GM21526 (cell line): ENCODE data around the gene OR2F1.
A peak's percentile ranks its signal among the peaks of the same experiment; 100 is the strongest.

ENCODE experiments used
- ATAC-seq: cut with Tn5 transposase; IDR thresholded peaks from one replicate; pipeline ENCODE4 v1.9.1; 2021; ENCODE audit warnings: moderate library complexity; ENCODE audit not compliant: unreplicated experiment, low FRiP score

The OR2F1 gene

DNA sequence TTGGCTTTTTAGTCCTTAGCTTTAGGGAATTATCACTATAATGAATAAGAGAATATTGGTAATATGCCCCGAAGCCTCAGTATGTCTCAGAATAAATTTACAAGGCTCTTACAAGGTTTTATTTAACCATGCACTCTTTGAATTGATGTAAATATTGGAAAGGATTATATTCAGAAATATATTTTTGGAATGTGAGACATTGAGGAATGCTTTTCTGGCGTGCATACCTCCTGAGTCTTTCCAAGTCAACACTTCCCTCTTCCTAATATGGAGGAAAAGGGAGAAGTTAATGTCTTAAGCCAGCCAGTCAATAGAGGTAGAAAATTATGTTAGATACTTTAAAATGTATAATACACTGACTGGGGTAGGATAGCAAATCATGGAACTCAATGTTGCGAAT is 1.2 kb upstream of the OR2F1 start:
- ATAC-seq: no peak

DNA sequence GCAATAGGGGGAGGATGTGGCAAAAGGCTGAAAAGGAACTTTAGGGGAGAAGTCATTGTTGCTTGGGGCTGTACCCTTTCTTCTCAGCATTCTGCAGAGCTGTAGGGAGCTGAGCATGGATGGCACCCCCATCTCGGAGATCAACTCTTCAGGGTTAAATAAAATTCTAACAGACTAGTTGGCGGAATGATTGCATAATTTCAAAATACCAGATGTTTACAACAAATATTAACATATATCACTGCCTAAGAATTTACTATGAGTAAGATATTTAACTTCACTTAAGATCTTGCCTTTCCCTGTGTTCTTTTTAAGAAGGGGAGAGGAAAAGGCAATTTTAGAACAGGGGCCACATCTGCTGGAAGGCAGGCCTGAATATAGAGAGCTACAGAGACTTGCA is 509 bp upstream of the OR2F1 start:
- ATAC-seq: no peak

DNA sequence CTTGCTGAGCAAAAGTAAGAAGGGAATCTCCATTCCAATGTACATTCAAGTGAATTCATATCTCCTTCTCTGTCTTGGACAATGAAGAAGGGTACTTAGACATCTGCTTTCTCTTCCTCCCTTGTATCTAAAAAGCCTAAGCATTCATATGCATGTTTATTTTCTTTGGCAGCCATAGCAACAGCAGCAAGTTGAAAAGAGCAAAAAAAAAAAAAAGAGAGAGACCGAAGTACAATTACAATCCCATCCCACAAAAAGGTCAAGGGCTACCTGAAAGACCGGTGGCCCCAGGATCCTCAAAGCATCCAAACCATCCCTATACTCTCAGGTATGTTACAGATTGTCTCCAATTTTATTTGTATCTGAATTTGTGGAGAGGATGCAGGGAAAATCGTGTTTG is 4.1 kb downstream of the OR2F1 start:
- no peak for ATAC-seq

DNA sequence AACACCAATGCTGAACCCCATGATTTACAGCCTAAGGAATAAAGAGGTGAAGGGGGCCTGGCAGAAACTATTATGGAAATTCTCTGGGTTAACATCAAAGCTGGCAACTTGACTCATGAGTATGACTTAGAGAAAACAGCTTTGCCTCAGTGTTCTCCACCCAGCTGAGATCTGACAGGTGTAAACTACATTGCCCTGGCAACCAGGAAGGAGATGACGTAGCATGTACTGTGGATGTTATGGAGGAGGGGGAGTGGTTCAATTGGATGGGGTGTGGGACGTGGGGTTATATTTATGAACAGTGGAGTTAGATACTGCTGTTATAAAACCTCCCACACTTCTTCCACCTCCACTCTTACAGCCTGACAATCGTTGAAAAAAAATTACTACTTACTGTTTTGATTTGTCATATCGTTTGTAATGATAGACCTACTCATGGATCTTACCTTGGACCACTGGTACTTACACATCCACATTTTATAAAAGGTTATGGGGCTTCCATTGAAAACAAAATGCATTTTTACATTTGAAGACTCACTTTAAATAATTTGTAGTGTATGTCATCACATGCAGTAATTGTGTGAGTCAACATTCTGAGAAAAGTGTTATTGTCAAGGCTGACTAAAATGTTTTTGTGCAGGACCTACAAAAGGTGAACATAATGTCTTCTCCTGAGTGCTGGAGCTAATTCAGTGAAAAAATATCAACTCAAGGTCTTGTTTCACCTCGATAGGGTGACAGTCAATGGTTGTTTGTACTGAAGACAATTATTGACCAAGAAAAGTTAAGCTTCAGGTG is 6.4 kb downstream of the OR2F1 start:
- no peak for ATAC-seq

DNA sequence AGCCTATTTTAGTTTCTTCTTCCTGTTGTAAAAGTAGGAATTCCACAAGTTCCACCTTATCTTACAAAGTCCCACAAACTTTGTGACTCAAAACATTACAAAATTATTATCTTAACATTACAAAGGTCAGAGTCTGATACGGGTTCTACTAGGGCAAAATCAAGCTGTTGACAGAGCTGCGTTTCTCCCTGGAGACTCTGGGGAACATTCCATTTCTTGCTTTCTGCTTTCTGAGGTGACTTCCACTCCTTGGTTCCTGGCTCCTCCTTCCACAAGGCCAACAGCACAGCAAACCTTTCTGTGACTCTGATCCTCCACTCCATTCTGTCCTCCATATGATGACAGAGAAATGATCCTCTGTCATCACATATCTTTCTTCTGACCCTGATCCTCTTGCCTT is 10.6 kb downstream of the OR2F1 start:
- no peak for ATAC-seq

DNA sequence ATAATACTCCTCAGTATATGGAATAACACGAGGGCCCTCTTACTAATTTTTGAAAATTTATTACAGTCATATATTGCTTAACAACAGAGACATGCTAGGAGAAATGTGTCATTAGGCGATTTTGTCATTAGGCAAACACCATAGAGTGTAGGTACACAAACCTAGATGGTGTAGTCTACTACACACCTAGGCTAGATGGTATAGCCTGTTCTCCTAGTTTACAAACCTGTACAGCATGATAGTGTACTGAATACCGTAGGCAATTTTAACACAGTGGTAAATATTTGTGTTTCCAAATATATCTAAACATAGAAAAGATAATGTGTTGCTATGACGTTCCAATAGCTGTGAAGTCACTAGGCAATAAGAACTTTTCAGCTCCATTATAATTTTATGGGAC is 12.8 kb downstream of the OR2F1 start:
- ATAC-seq: no peak

DNA sequence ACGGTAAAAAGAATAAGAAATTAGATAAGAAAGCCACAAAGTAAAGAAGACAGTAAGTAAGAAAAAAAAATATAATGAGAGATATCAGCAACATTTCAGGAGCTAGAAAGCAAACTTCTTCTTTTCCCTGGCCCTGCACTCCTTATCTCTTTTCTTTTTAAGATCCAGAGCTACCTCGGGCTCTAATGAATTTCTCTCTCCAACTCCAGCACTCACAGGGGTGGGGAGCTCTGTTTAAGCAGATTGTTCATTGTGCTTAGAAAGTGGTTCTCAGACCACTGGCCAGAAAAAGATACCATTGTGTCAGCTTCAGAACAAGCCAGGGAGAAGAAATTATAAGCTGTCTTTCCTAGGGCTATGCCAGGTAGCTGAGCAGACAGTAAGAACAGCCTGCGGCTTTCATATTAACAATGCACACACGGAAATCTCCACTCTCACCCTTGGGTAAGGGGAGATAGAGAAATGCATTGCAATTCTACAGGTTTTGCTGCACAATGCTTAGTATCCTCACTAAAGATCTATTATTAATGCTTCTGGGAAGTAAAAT is 19.3 kb downstream of the OR2F1 start:
- ATAC-seq: no peak

DNA sequence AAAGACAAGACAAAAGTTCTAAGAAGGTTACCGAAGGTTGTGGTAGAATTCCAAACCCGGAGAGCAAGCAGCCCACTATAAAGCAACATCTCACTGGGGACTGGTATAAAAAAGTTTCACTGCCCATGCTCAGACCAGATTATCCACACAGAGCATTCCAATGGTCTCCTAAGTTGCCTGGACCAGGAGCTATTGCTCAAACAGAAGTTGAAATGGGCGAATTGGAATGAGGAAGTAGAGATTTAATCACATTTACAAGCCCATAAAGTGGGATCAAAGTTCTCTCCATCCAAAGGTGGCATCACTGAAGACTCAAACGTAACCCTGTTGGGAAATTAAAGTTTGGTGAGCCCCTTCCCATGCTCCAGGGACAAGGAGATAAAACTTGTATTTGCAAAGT is 19.8 kb downstream of the OR2F1 start:
- ATAC-seq: no peak

DNA sequence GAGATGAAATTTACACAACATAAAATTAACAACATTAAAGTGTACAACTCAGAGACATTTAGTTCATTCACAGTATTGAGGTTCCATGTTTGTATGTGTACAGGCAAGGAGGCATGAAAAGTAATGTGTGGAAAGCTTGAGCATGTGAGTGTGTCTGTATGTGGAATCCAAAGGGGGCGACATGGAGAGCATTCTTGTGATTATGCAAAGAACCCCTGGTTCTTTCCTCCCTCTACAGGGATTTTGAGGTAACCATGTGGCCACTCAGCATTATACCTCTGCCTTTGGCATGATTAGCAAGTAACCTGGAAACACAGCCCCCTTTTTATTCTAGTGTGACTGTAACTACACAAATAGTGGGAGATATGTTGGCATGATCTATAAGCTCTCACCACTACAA is 21.0 kb downstream of the OR2F1 start:
- no peak for ATAC-seq

DNA sequence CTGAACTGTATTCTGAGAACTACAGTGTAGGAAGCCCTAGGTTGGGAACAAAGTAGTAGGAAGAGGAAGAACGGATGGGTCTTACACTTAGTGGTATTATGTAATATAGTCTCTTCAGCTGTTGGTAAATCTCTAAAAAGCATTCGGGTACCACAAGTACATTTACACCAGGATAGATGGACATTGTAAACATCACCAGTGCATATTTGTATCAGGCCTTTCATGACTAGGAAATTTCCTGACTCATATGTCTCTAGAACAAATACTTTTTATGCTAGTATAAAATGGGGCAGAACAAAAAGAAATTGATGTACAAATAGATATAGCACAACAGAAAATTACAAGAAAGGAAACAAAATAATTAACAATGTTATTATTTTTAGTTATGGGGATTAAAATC is 23.9 kb downstream of the OR2F1 start:
- no peak for ATAC-seq

DNA sequence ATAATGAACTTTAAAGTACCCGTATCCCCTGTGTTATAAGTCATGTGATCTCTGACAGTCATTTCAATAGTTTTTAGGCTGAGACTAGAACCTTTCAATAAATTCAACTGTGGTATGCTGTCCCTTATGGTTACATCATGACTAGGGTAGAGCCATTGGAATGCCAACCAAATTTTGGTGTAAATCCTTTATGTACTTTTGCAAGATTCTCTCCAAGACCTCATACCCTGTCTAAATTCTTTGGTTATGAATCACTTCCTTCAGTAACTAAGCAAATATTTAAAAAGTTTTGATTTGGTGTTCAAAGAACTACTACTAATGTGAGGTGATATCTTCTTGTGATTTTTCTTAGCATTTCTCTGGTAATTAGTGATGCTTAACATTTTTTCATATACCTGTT is 24.7 kb downstream of the OR2F1 start:
- ATAC-seq: no peak

DNA sequence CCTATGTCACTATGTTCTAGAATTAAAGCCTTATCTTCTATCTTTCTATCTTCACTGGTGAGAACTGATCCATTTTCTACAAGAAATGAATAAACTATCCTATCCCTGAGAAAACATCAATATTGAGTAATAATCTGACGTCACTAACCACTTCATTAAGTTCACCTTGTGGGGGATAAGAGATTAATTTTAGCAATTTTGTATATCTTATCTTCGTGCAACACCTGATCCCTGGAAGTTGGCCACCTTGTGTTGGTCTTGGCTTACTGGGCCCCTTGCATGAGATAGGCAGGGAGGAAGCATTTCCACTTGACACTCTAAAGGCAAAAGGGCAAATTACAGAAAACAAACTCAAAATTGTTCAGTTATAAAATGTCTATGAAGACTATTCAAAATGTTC is 25.4 kb downstream of the OR2F1 start:
- ATAC-seq: no peak

DNA sequence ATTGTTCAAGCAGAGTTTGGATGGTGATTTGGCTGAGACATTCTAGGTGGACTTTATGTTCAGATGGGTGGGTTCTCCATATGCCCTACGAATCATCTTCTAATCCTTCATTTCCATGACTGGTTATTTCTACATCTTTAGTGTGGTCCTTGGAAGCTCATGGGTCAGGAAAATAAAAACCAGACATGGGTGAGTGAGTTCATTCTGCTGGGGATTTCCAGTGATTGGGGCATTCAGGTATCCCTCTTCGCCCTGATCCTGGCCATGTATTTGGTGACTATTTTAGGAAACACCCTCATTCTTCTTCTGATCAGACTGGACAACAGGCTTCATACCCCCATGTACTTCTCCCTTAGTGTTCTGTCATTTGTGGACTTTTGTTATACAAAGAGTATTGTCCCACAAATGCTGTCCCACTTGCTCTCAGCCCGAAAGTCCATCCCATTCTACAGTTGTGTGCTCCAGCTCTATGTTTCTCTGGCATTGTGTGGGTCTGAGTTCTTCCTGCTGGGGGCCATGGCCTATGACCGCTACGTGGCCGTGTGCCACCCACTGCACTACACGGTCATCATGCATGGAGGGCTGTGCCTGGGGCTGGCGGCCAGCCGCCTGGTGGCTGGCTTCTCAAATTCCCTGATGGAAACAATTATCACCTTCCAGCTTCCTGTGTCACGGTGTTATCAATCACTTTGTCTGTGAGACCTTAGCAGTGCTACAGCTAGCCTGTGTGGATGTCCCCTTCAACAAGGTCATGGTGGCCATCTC is 26.3 kb downstream of the OR2F1 start:
- no peak for ATAC-seq

DNA sequence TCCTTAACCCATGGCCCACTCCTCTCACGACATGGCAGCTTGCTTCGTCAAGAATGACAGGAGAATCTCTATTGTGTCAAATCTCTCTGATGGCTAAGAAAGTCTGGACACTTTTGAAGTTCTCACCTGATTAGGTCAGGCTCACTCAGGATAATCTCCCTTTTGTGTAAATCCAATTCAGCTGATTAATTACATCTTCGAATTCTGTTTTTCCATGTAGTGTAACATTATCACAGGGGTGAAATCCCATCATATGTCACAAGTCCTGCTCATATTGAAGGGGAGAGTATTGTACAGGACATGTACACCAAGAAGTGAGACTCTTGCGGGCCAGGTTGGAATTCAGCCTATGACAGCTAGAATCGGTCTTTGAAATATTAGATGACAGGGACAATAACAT is 29.3 kb downstream of the OR2F1 start:
- no peak for ATAC-seq

DNA sequence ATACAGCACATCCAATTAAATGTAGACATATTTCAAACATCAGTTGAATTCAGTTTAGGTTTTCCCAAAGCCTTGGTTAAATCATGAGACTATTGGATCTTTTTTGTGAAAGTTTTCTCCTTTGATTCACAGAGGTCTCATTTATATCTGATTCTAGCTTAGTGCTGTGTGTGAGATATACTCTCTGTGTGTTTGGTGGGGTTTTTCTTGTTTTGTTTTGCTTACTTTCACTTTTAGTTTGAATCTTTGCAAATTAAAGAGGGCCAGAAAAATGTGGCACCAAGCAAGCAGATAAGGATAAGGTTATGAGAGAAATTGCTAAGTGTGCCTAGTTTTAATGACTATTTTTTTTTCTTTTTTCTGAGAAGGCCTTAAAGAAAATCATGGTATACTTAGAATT is 32.9 kb downstream of the OR2F1 start:
- peak; percentile 47 for ATAC-seq

DNA sequence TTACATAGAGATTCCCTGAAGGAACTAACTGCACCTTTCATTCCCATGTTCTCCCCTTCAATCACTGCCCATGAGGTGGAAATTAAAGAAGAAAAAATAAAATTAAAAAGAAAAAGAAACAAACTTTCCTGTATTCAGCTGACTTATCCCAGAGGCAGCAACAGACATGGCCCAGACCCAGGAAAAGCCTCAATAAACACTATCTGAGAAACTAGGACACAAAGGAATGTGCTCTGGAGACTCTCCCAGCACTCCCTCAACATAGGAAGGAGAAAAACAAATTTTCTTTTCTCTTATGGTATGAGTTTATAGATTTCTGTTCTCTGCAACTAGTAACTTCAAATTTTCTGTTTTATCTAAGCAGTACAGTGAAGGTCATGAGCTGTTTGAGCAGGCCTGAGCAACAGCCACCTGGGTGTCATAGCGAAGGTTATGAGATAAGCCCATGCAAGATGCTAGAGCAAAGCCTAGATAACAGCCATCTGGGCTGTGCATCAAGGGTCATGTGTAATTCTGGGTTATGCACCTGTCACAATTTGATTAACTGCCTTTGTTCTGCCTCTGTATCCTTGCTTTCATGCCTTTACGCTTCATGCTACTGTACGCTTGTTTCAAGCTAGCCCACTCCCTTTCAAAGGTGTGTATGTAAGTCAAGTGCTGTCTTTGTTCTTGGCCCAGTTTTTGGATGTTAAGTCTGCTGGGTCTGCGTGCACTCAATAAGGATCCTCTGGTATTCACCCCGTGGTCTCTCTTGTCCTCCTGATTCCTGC is 34.5 kb downstream of the OR2F1 start:
- no peak for ATAC-seq

DNA sequence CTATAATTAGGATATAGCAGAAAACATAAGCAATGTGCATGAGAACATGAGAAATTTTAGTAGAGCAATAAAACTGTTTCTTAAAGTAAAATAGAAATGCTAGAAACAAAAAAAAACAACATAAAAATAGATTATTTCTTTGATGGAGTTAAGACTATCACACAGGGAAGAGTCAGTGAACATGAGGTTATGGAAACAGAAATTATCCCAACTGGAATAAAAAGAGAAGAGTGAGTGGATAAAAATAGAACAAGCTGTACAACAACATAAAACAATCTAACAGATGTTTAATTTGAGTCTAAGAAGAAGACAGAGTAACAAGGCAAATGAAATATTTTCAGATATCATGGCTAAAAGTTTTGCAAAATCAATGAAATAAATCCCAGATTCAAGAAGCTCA is 38.0 kb downstream of the OR2F1 start:
- ATAC-seq: no peak

DNA sequence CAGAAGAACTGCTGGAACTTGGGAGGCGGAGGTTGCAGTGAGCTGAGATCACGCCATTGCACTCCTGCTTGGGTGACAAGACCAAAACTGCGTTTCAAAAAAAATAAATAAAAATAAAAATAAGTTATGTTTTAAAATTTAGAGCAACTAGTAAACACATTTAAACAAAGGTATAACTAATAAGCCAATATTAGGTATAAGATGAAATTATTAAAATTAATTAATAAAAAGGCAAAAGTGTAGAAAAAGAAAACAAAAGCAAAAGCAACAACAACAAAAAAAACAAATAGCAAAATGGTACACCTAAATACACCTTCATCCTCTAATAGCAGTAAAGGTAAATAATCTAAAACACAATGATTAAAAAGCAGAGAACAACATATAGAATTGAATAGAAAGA is 39.3 kb downstream of the OR2F1 start:
- no peak for ATAC-seq

DNA sequence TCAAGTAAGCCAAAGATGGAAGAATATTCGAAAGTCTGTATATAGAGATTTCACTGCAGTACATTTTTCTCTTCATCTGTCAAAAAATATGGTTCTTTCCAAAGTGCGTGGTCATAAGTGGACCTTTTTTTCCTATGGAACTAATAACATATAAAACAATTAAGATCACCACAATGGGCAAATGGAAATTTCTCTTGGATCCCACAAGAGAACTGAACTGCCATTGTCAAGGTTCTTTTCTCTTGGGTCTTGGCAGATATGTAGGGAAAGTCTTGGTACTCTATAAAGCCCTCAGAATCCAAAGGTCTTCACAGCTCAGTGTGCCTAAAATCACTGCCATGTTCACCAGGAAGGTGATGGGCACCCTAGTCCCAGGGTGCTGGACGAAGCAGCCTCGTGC is 45.4 kb downstream of the OR2F1 start, which contains the start of gene OR6B1:
Gene OR6B1, plus strand, starts transcription at position 301 of the 400 bp plus-strand sequence. CDS start 3,677 bp downstream, outside the sequence.
- ATAC-seq: no peak

DNA sequence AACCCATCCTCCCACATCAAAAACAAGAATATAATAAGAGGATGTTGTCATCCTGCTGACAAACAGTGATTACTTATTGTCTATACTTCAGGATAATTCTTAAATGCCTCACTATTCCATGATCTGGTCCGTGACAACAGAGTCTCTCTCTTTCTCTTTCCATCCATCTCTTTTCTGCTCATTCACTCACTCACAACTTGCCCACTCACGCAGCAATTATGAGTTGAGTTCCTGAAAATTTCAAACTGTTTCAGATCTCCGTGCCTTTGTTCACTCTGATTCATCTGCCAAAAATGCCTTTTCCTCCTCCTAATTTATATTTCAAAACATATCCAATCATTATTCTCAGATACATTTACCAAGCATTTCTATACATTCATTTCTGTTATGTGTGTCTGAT is 46.9 kb downstream of the OR2F1 start:
- ATAC-seq: no peak

DNA sequence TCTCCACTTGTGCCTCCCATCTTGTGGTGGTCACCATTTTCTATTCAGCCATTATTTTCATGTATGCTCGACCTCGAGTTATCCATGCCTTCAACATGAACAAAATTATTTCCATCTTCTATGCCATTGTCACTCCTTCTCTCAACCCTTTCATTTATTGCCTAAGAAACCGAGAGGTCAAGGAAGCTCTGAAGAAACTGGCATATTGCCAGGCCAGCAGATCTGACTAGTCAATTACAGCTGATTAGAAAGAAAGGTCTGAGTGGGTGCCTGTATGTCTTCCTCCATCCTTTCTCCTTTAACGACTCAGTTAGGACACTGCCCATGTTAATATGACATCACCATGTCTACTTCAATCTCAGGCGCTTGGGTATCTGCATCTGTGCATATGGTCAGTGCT is 50.1 kb downstream of the OR2F1 start:
- ATAC-seq: no peak
